ENCODE data around the gene IRF2.

IRF2 gene

GRCh38 chr4:184450045-184450444, 24.3 kb downstream of the IRF2 start:
- DNase-seq: no peak

GRCh38 chr4:184448821-184449220, 25.5 kb downstream of the IRF2 start:
- DNase-seq: peak in 1 of 6 experiments; percentile 13

- DNase-seq: no peak
Measured at GRCh38 chr4:184448141-184448540, 26.2 kb downstream of the IRF2 start.

GRCh38 chr4:184447664-184448063, 26.7 kb downstream of the IRF2 start:
- DNase-seq: no peak

- DNase-seq: no peak
Measured at GRCh38 chr4:184446132-184446658, 28.2 kb downstream of the IRF2 start.

GRCh38 chr4:184444953-184445309, 29.4 kb downstream of the IRF2 start:
- peak in 3 of 6 experiments; percentile 6 to 20 (median 16) for DNase-seq

GRCh38 chr4:184444215-184444952, 30.0 kb downstream of the IRF2 start:
- no peak for DNase-seq

GRCh38 chr4:184443318-184443717, 31.0 kb downstream of the IRF2 start:
- no peak for DNase-seq

- DNase-seq: no peak
Measured at GRCh38 chr4:184442314-184442635, 32.1 kb downstream of the IRF2 start.

GRCh38 chr4:184441461-184442313, 32.7 kb downstream of the IRF2 start:
- DNase-seq: no peak

- no peak for DNase-seq
Measured at GRCh38 chr4:184440595-184441358, 33.6 kb downstream of the IRF2 start.

GRCh38 chr4:184439856-184440594, 34.3 kb downstream of the IRF2 start:
- no peak for DNase-seq

GRCh38 chr4:184439386-184439785, 35.0 kb downstream of the IRF2 start:
- no peak for DNase-seq

GRCh38 chr4:184438375-184438774, 36.0 kb downstream of the IRF2 start:
- no peak for DNase-seq

- DNase-seq: peak in 1 of 6 experiments; percentile 12
Measured at GRCh38 chr4:184437565-184438265, 36.6 kb downstream of the IRF2 start.

GRCh38 chr4:184434501-184435066, 39.8 kb downstream of the IRF2 start:
- DNase-seq: no peak

GRCh38 chr4:184434021-184434420, 40.3 kb downstream of the IRF2 start:
- no peak for DNase-seq

GRCh38 chr4:184433258-184433892, 41.0 kb downstream of the IRF2 start:
- no peak for DNase-seq

- DNase-seq: no peak
Measured at GRCh38 chr4:184432127-184432922, 42.0 kb downstream of the IRF2 start.

GRCh38 chr4:184430163-184430562, 44.2 kb downstream of the IRF2 start:
- DNase-seq: no peak

All from stimulated activated naive CD4-positive, alpha-beta T cell (primary cell).